Subcutaneous abdominal adipose tissue (tissue), 5 donors: ENCODE data around the gene ANAPC4.

ENCODE experiments used
- H3K27ac ChIP-seq: one replicate; pipeline ENCODE4 v1.7.0; 2013; ENCODE audit warnings: low read depth, mild to moderate bottlenecking, inconsistent platforms, low read length, moderate library complexity
- H3K27me3 ChIP-seq, 5 donors: one replicate each; pipeline ENCODE4 v1.7.0; 2013; ENCODE audit warnings: low read length in 5 of 5, inconsistent platforms in 1 of 5; ENCODE audit not compliant: control insufficient read depth in 5 of 5, insufficient read depth in 4 of 5
- H3K36me3 ChIP-seq, 5 donors: one replicate each; pipeline ENCODE4 v1.7.0; 2013; ENCODE audit warnings: low read length in 5 of 5; ENCODE audit not compliant: control insufficient read depth in 5 of 5, insufficient read depth in 5 of 5
- H3K4me1 ChIP-seq, 5 donors: one replicate each; pipeline ENCODE4 v1.7.0; 2013; ENCODE audit warnings: low read length in 5 of 5, mild to moderate bottlenecking in 3 of 5, moderate library complexity in 1 of 5; ENCODE audit not compliant: control insufficient read depth in 5 of 5, insufficient read depth in 5 of 5
- H3K4me3 ChIP-seq, 5 donors: one replicate each; pipeline ENCODE4 v1.7.0; 2013; ENCODE audit warnings: low read length in 5 of 5, low read depth in 1 of 5
- H3K9ac ChIP-seq, 5 donors: one replicate each; pipeline ENCODE4 v1.7.0; 2013; ENCODE audit warnings: low read length in 5 of 5, mild to moderate bottlenecking in 4 of 5, moderate library complexity in 3 of 5
- H3K9me3 ChIP-seq, 5 donors: one replicate each; pipeline ENCODE4 v1.7.0; 2013; ENCODE audit warnings: low read length in 5 of 5; ENCODE audit not compliant: control insufficient read depth in 5 of 5
- donor health status: healthy.
- donor health status: healthy.
- donor health status: healthy.
- donor health status: healthy.
- donor health status: healthy.

Gene ANAPC4

DNA sequence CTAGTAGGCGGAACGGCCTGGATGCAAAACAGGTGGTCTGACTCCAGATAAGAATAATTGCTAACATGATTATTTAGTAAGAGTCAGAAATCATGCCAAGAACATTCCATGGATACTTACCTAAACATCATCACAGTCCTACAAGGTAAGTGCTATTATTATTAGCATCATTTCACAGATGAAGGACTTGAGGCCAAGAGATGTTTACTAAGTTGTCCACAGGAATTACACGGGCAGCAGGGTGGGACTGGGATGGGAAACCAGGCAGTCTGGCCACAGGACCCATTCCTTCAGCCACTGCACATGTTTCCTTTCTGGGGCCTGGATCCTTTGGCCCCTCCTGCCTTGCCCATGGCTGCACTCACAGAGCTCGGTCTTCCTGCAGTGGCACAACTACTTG, 48.3 kb downstream of the ANAPC4 start:
- Histone ChIP-seq H3K27me3 (no peaks in the 10 kb centered on the region), H3K4me1 (peaks cover 0 to 5% (median 4%) of the 10 kb centered on the region in 5 donors), H3K9me3 (no peaks in the 10 kb centered on the region), H3K4me3 (no peak overlapping the region), H3K36me3 (peaks cover 0 to 3% (median 0%) of the 10 kb centered on the region in 5 donors), H3K9ac (no peak overlapping the region), H3K27ac (no peak overlapping the region)

DNA sequence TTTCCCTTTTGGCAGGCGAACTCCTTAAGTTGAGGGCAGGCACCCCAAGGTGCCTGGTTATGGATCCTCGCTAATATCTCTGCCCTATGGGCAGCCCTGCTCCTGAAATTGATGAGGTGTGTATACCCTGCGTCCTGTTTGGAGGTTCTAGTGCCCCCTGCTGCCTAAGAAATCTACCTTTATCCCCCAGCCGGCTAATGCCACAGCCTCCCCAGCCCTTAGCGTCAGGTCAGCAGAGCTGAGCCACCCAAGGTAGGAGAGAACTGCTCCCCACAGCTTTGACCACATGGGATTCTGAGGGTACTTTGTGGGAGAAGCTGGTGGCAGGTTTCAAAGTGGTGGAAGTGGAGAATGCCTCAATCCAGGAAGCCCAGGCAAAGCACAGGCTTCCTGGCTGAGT, 50.8 kb downstream of the ANAPC4 start:
- Histone ChIP-seq H3K9me3 (no peaks in the 10 kb centered on the region), H3K4me3 (no peak overlapping the region), H3K36me3 (peaks cover 0 to 3% (median 0%) of the 10 kb centered on the region in 5 donors), H3K4me1 (peaks cover 0 to 5% (median 4%) of the 10 kb centered on the region in 5 donors), H3K27ac (no peak overlapping the region), H3K9ac (no peak overlapping the region), H3K27me3 (no peaks in the 10 kb centered on the region)

DNA sequence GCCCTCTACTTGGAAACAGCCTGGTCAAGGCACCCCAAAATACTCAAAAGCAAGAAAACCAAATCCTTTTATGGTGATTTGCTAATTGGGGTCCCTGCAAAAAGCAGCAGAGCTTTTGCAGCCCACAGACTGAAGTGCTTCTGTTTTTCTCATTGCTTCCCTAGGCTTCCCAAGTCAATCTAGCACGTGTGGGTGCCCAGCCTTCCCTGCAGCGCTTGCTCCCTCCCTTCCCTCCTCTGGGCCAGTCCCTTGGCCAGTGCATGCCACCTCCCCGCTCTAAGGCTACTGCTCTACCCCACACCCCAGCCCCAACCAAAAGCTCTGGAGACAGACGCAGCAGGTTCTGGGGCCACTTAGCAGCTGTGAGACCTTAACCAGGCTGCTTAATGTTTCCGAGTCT, 53.6 kb downstream of the ANAPC4 start:
- Histone ChIP-seq H3K27me3 (no peaks in the 10 kb centered on the region), H3K9me3 (no peaks in the 10 kb centered on the region), H3K4me3 (no peak overlapping the region), H3K36me3 (peaks cover 0 to under 1% (median 0%) of the 10 kb centered on the region in 5 donors), H3K9ac (no peak overlapping the region), H3K4me1 (no peaks in the 10 kb centered on the region), H3K27ac (no peak overlapping the region)

DNA sequence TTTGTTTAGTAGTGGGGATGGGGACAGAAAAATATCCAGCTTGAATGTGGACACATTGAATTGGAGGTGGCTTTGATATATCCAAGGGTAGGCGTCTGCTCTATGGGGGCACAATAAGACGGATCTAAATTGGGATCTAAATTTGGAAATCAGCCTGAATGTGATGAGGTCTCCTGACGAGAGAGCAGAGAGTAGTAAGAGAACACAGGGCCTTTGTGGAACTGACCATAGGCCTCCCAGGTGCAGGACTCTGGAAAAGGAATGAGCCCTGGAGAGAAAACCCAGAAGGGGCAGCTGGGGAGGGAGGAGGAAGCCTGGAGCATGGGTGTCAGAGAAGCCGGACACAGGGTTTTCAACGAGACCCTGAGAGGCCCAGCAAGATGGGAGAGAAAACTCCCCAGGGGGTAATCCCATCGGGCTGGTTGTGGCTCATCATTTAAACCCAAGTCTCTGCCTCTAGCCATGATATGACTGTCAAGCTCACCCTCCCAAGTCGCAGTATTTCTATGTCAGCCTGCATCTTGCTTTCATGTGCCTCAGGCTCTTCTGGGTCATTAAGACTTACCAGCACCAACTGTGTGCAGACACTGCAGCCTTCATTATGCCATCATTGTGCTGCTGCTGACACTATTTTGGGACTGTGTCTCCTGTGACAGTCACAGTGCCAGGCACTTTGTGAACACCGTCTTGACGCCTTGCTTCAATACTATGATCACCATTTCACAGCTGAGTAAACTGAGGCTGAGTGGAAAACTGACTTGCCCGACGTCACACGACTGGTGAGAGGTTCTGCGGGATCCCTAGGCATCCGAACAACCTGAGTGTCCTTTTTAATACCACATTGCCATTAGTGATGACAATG, 57.1 kb downstream of the ANAPC4 start:
- H3K36me3 ChIP-seq = no peaks in the 10 kb centered on the region
- no peaks in the 10 kb centered on the region for H3K27me3 ChIP-seq
- no peak overlapping the region for H3K4me3 ChIP-seq
- H3K4me1 ChIP-seq = no peaks in the 10 kb centered on the region
- H3K27ac ChIP-seq = no peak overlapping the region
- H3K9me3 ChIP-seq = no peaks in the 10 kb centered on the region
- H3K9ac ChIP-seq = no peak overlapping the region

DNA sequence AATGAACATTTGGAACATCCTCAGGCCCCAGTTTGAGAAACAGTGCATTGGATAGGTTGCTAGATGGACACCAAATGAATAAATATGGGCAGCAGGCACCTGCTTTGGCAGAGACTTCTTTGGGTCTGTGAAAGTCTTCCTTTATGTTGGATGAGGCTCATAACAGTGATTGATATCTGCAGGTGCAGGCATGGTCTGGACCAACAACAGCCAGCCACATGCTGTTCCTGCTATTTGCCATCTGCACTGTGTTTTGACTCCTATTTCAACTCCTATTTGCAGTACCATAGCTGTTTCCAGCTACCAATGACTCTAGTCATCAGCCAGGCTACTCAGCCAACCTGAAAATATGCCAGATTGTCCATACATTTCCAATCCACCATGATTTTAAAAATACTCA, 60.9 kb downstream of the ANAPC4 start:
- H3K4me1 ChIP-seq = no peaks in the 10 kb centered on the region
- no peaks in the 10 kb centered on the region for H3K9me3 ChIP-seq
- no peaks in the 10 kb centered on the region for H3K36me3 ChIP-seq
- no peak overlapping the region for H3K9ac ChIP-seq
- no peaks in the 10 kb centered on the region for H3K27me3 ChIP-seq
- H3K4me3 ChIP-seq = no peak overlapping the region
- no peak overlapping the region for H3K27ac ChIP-seq

DNA sequence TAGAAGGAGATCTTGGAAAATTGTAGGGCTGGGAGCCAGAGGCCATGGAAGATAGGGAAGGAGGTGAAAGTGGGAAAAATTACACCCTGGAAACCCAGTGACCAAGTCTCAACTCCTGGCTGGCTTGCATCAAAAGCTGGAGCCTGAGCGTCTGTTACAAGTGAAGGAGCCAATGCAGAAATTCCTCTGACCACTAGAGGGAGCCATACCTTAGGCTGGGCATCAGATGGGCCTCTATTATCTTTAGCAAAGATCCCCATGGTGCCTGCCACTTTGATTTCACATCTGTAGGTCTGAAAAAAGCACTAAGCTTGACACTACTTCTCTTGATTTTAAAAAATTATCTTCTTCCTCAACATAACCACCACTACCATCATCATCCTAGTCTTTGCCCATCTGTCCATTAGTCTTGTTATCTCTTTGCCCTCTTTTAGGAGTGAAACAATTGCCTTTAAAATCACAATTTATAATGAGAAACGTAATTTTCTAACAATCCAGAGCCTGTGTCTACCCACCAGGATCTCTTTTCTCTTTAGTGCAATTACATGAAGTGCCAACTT, 62.9 kb downstream of the ANAPC4 start:
- Histone ChIP-seq H3K4me1 (no peaks in the 10 kb centered on the region), H3K4me3 (no peak overlapping the region), H3K9ac (no peak overlapping the region), H3K27me3 (no peaks in the 10 kb centered on the region), H3K36me3 (no peaks in the 10 kb centered on the region), H3K27ac (no peak overlapping the region), H3K9me3 (no peaks in the 10 kb centered on the region)

DNA sequence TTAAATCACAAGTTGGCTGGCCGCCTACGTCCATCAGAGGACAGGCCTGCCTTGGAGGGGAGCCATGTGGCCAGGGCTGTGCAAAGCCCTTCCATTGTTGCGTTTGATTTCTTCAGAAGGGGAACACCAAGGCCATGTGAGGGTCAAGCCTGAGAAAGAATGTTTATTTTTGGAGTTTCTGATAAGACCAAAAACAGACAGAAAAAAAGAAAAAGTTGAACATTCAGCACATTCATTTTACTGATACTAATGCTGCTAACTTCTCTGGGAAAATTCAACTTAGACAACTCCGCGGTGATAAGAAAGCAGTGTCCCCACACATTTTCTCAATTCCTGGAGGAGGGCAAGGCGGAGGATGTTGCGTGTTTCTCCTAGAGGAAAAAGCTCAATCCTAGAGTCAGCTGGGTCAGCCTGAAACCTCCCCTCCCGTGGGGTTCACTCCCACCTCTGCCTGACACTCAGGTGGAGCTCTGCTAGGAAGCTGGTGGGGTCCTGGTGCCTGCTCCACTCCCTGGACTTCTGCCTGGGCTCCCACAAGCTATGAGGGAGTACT, 63.5 kb downstream of the ANAPC4 start:
- Histone ChIP-seq H3K36me3 (peaks cover 0 to 2% (median 0%) of the 10 kb centered on the region in 5 donors), H3K9me3 (no peaks in the 10 kb centered on the region), H3K9ac (no peak overlapping the region), H3K4me3 (no peak overlapping the region), H3K4me1 (no peaks in the 10 kb centered on the region), H3K27ac (no peak overlapping the region), H3K27me3 (no peaks in the 10 kb centered on the region)

DNA sequence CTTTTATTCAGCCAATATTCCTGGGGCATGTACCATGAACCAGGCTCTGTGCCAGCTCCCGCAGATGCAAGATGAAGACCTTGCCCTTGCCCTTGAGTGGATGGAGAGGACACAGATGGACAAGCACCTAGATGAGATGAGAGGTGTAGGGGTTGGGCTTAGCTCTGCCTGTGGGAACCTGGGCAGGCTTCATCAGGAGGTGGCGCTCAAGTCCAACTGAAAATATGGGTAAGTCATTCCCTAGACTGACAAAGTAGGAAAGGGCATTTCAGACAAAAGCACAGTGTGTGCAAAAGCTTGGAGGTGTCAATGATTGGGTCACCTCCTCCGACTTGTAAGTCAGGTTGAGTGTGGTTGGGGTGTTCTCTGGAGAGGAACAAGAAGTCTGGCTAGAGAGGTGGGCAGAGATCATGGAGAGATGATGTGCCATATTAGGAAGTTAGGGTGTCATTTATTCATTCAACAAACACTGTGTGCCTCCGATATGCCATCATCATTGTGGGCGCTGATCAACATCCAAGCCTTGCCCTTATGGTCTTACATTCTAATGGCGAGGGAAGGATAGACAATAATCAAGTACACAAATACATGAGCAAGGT, 64.6 kb downstream of the ANAPC4 start:
- Histone ChIP-seq H3K4me3 (no peak overlapping the region), H3K27me3 (no peaks in the 10 kb centered on the region), H3K9me3 (no peaks in the 10 kb centered on the region), H3K36me3 (peaks cover 0 to 3% (median 0%) of the 10 kb centered on the region in 5 donors), H3K9ac (no peak overlapping the region), H3K27ac (no peak overlapping the region), H3K4me1 (no peaks in the 10 kb centered on the region)

DNA sequence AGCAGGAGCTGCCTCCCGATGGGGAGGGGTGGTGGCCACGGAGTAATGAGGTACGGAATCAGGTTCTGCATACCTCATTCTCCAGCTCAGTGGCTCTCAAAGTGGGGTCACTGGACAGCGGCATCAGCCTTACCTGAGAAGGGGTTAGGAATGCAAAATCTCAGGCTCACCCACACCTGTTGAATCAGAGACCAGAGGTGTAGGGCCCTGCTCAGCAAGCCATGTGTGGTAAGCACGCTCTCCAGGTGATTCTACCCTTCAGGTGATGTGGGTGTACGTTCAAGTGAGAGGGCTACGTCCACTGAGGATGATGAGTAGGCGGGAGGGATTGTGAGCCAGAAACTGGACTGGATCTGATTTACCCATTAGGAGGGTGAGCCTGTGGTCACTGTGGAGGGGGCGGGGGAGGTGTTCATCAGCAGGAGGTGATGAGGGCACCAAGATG, 65.8 kb downstream of the ANAPC4 start:
- Histone ChIP-seq H3K4me1 (no peaks in the 10 kb centered on the region), H3K9me3 (no peaks in the 10 kb centered on the region), H3K27me3 (no peaks in the 10 kb centered on the region), H3K36me3 (peaks cover 0 to 3% (median 0%) of the 10 kb centered on the region in 5 donors), H3K27ac (no peak overlapping the region), H3K9ac (no peak overlapping the region), H3K4me3 (no peak overlapping the region)

DNA sequence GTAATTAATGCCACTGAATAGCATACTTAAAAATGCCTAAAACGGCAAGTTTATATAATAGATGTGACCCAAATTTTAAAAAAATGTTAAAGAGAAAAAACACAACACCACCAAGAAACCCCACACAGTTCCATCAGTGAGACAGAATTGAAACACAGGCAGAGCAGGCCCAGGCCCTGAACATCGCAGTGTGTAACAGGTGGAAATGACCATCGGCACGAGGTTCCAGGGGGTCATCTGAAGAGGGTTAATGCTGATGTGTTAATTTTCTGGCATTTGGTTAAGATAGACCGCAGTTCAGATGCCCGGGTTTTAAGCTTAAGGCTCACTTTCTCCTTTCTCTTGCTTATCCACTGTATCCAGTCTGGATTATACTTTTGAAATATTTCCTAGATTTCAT, 66.8 kb downstream of the ANAPC4 start:
- Histone ChIP-seq H3K27ac (no peak overlapping the region), H3K9ac (no peak overlapping the region), H3K27me3 (no peaks in the 10 kb centered on the region), H3K4me3 (no peak overlapping the region), H3K9me3 (no peaks in the 10 kb centered on the region), H3K36me3 (peaks cover 0 to 3% (median 0%) of the 10 kb centered on the region in 5 donors), H3K4me1 (no peaks in the 10 kb centered on the region)
